H1 (cell line): ENCODE data around the gene MT1X. TPM values are rescaled to one million over a fixed set of nuclear protein-coding genes. Genes with fewer than 3 reads are reported as not detected.
A peak's percentile ranks its signal among the peaks of the same experiment; 100 is the strongest.

Source experiments
- BCL11A ChIP-seq, 2 experiments: IDR thresholded peaks; one replicate each; pipeline ENCODE4 v1.6.1; 2011; ENCODE audit warnings: low read depth in 2 of 2, low read length in 2 of 2, mild to moderate bottlenecking in 2 of 2
- CBX5 ChIP-seq: fragments of 300-800, 300-1000 bp; sonication (generic); IDR thresholded peaks from 2 replicates; pipeline ENCODE4 v1.7.1; 2016; ENCODE audit warnings: antibody characterized with exemption, low read length, low read depth
- EZH2 ChIP-seq: fragments of 200-600 bp; sonication (generic); IDR thresholded peaks from 2 replicates; pipeline ENCODE4 v1.7.1; 2012; ENCODE audit warnings: low read depth, mild to moderate bottlenecking, moderate library complexity, low read length, inconsistent platforms; ENCODE audit not compliant: severe bottlenecking
- KDM4A ChIP-seq: IDR thresholded peaks from one replicate; pipeline ENCODE4 v1.7.1; 2012; ENCODE audit warnings: low read depth, mild to moderate bottlenecking, moderate library complexity, low read length, inconsistent platforms; ENCODE audit not compliant: severe bottlenecking
- RAD21 ChIP-seq, 2 experiments: IDR thresholded peaks in 1 of 2; conservative IDR thresholded peaks in 1 of 2; 2 replicates each; pipeline ENCODE4 v1.6.1; 2011; ENCODE audit warnings: low read depth in 2 of 2, low read length in 2 of 2, improper control_type of control experiment in 1 of 2, inconsistent platforms in 1 of 2, mild to moderate bottlenecking in 1 of 2, moderate library complexity in 1 of 2
- RNF2 ChIP-seq: fragments of 200-900, 300-1000 bp; sonication (generic); IDR thresholded peaks from 2 replicates; pipeline ENCODE4 v1.7.1; 2016; ENCODE audit warnings: borderline replicate concordance, low read depth, mild to moderate bottlenecking, antibody characterized with exemption, low read length; ENCODE audit not compliant: poor library complexity, severe bottlenecking; ENCODE audit errors: missing control alignments
- RXRA ChIP-seq: IDR thresholded peaks from 2 replicates; pipeline ENCODE4 v1.6.1; 2011; ENCODE audit warnings: low read depth, mild to moderate bottlenecking, low read length, moderate library complexity; ENCODE audit not compliant: insufficient read depth
- SIX5 ChIP-seq: IDR thresholded peaks from 2 replicates; pipeline ENCODE4 v1.6.1; 2011; ENCODE audit warnings: mild to moderate bottlenecking, low read depth, low read length
- USF2 ChIP-seq: IDR thresholded peaks from 2 replicates; pipeline ENCODE4 v1.6.1; 2011; ENCODE audit warnings: low read length, improper control_type of control experiment
- polyA plus RNA-seq, 7 experiments: library from polyadenylated mRNA; depleted of rRNA in 3 of 7; stranded (reverse) in 5 of 7; unstranded in 2 of 7; fragments of >200 nt in 5 of 7; fragments of 200-250 nt in 2 of 7; gene quantifications; 1 replicate in 5 of 7; 2 replicates in 1 of 7; 4 replicates in 1 of 7; pipeline versions ENCODE4 v1.2.1 to v1.2.3, GENCODE V29; 2011 to 2013; ENCODE audit warnings: missing spikeins in 2 of 7, mixed read lengths in 2 of 7
- total RNA-seq: library from RNA; stranded (reverse); fragmentation: NEBNext Ultra II Directional; extraction: Animal tissue kit (Norgen Biotek cat#: 25700); gene quantifications from 2 replicates; pipeline ENCODE4 v1.2.1, GENCODE V29; 2021
- TF ChIP-seq, protein P1 (sequence below): IDR thresholded peaks from 2 replicates; pipeline ENCODE4 v1.6.1; 2012; ENCODE audit warnings: inconsistent platforms

Gene MT1X
- total and polyA plus RNA-seq, 2 of the 8 experiments (the other 6 are each of a cell fraction or from before 2014, with no cell fraction given) = 52.4 to 1,060 TPM

DNA sequence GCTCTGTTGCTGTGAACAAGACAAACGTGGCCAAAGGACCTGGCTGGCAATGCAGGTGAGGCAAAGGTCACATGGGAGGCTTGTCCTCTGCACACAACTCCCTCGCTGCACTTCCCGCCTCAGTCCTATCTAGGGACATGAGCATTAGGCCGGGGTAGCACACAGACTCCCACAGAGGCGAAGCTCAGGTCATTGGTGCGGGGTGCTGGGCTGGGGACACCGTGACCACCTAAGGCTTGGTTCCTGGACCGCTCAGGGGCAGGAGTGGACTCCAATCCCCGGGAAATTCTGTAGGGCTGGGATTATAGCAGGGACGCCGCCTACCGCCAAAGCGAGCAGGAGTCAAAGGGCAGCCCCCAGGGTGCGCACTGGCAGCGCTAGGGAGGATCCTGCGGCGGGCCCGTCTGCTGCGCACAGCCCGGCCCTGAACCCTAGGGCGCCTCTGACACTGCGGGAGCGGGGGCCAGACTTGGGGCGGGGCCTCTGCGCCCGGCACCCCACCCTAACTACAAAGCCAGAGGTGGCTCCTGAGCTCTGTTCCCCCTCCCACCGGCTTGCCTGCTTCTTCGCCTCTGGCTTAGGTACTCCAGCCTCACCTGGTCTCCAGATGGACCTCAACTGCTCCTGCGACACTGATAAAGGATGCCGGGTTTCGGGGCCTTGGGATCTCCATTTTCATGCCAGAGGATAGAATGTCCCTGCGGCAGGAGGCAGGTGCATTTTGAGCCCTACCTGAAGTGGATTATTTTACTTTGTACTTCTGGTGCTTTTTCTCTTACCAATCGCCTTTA lies 34.4 kb upstream of the MT1X start (continued):
- TF ChIP-seq USF2 (peak; percentile 37; the same call in 1 of the 2 replicates), KDM4A (peak; percentile 49), RNF2 (peak; percentile 69), RAD21 (IDR thresholded peaks at IDR 0.05 in 1 of 2, conservative IDR thresholded peaks at IDR 0.05 in 1 of 2; ENCODE audit: low read depth in 2 of 2, low read length in 2 of 2) (peak; percentile 6 to 21; a peak in 2 of 4 replicates), EZH2 (peak; percentile 70), BCL11A (IDR thresholded peaks at IDR 0.05; ENCODE audit: low read depth in 2 of 2, low read length in 2 of 2) (no peak), SIX5 (no peak), RXRA (no peak), CBX5 (no peak)
- TF ChIP-seq, protein P1, sequence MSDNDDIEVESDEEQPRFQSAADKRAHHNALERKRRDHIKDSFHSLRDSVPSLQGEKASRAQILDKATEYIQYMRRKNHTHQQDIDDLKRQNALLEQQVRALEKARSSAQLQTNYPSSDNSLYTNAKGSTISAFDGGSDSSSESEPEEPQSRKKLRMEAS = peak; percentile 65; the same call in 1 of the 2 replicates
